A673 (cell line): ENCODE results near the gene NEURL1.

Experiments
- CTCF ChIP-seq: fragments of 300-800, 200-600 bp; sonication (generic); conservative IDR thresholded peaks from 2 replicates; pipeline ENCODE4 v1.5.1; 2017; ENCODE audit warnings: low read depth, mild to moderate bottlenecking, antibody characterized with exemption, low read length, moderate library complexity, mixed read lengths
- EZH2 ChIP-seq: fragments of 200-600 bp; sonication (generic); IDR thresholded peaks from 2 replicates; pipeline ENCODE4 v1.6.1; 2017; ENCODE audit warnings: borderline replicate concordance, low read depth, mild to moderate bottlenecking, mixed read lengths, antibody characterized with exemption, low read length; ENCODE audit not compliant: poor library complexity, severe bottlenecking

- TF ChIP-seq CTCF (no peak), EZH2 (no peak)
Measured at GRCh38 chr10:103539751-103540150, 46.2 kb downstream of the NEURL1 start.
